ENCODE data around the gene DGUOK.

Gene DGUOK

DNA sequence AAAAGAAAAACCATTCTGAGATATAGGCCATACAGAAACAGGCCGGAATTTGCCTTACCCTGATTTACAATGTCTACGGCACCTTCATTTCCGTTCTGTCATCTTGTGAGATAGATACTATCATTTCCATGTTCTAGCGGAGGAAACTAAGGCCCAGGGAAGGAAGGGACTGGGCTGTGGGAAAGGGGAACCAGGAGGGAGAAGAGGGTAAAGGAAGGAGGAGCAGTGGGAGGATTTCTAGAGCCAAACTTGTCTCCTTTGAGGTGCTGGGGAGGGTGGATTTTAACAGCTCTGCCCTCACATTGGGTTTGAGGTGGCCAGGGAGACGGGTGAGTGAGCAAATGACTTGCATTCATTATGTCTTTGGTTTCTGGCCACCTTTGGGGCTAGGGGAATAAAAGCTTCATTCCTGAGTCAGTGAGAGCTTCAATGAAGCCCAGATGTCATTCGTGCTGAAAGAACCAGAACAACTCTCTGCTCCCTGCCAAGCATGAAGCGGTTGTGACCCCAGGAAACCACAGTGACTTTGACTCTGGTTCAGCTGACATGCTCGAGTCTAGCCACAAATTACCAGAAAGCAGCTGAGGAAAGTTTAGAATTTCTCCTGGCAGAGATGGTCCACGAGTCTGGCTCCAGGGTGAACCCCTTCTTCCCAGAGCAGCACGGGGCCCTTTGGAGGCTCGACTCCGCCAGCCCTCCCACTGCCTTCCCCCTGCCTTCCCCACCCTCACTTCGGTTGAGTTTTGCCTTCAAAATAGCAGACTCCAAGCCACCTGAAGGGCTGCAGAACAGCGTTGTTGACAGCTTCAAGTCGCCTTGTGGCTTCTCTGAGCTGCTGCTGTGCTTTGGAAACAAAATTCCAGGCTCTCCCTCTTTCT lies 30.1 kb upstream of the DGUOK start:
- DNase-seq = no peak
- no peak overlapping the region for H3K9ac ChIP-seq (ENCODE audit: low read length)
- no peak overlapping the region for H3K23ac ChIP-seq (ENCODE audit: low read length)
- H4K5ac ChIP-seq (ENCODE audit: low read length) = no peak overlapping the region
- no peak overlapping the region for H3K4me3 ChIP-seq (ENCODE audit: low read length)
- no peaks in the 10 kb centered on the region for H3K4me1 ChIP-seq (ENCODE audit: control insufficient read depth, low read depth, low read length)
- H3K36me3 ChIP-seq (ENCODE audit: control insufficient read depth, insufficient read depth, low read length) = no peaks in the 10 kb centered on the region
- no peaks in the 10 kb centered on the region for H3K27me3 ChIP-seq (ENCODE audit: insufficient read depth, low read length, poor library complexity)
- WGBS (ENCODE audit: extremely low coverage, insufficient coverage, low lambda C conversion rate) = no CpG with 5 or more reads among the region's 15 CpGs
- no peak overlapping the region for H3K4ac ChIP-seq (ENCODE audit: low read depth, low read length)
- H3K79me2 ChIP-seq (ENCODE audit: control insufficient read depth, insufficient read depth, low read length) = no peaks in the 10 kb centered on the region
- H2AK5ac ChIP-seq (ENCODE audit: low read length) = no peak overlapping the region
- no peak overlapping the region for H2BK5ac ChIP-seq (ENCODE audit: low read length)
- no peaks in the 10 kb centered on the region for H3K79me1 ChIP-seq (ENCODE audit: low read length)
- no peak overlapping the region for H3K4me2 ChIP-seq (ENCODE audit: low read length)
- no peak overlapping the region for H3K56ac ChIP-seq (ENCODE audit: low read length)
- no peak overlapping the region for H3K18ac ChIP-seq (ENCODE audit: low read length)
- no peak overlapping the region for H3K27ac ChIP-seq (ENCODE audit: low read depth, low read length)
- no peak overlapping the region for H4K8ac ChIP-seq (ENCODE audit: low read depth, low read length)
- no peak overlapping the region for H2BK120ac ChIP-seq (ENCODE audit: low read depth, low read length)
- H2BK15ac ChIP-seq (replicated peaks; ENCODE audit: low read depth) = no peak overlapping the region

DNA sequence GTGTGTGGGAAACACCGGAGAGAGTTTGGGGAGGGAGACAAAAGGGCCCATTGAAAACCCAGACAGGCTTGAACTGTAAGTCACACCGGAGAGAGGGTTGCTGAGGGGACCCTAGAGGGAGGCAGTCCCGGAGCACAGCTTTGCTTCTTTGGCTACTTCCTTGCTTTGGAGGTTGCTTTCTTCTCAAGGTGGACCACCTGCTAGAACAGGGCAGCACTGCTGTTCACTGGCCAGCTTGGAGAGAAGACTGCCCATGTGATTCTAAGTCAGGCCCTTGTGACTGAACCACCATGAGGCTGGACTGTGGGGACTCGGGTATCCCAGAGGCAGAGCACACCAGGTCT lies 29.5 kb upstream of the DGUOK start:
- Histone ChIP-seq H3K4me3 (ENCODE audit: low read length) (no peak overlapping the region), H3K36me3 (ENCODE audit: control insufficient read depth, insufficient read depth, low read length) (no peaks in the 10 kb centered on the region), H3K4me1 (ENCODE audit: control insufficient read depth, low read depth, low read length) (no peaks in the 10 kb centered on the region), H2AK5ac (ENCODE audit: low read length) (no peak overlapping the region), H2BK15ac (replicated peaks; ENCODE audit: low read depth) (no peak overlapping the region), H3K79me2 (ENCODE audit: control insufficient read depth, insufficient read depth, low read length) (no peaks in the 10 kb centered on the region), H3K18ac (ENCODE audit: low read length) (no peak overlapping the region), H2BK5ac (ENCODE audit: low read length) (no peak overlapping the region), H3K27ac (ENCODE audit: low read depth, low read length) (no peak overlapping the region), H3K27me3 (ENCODE audit: insufficient read depth, low read length, poor library complexity) (no peaks in the 10 kb centered on the region), H4K8ac (ENCODE audit: low read depth, low read length) (no peak overlapping the region), H4K5ac (ENCODE audit: low read length) (no peak overlapping the region), H2BK120ac (ENCODE audit: low read depth, low read length) (no peak overlapping the region), H3K23ac (ENCODE audit: low read length) (no peak overlapping the region), H3K79me1 (ENCODE audit: low read length) (no peaks in the 10 kb centered on the region), H3K9ac (ENCODE audit: low read length) (no peak overlapping the region), H3K4ac (ENCODE audit: low read depth, low read length) (no peak overlapping the region), H3K4me2 (ENCODE audit: low read length) (no peak overlapping the region), H3K56ac (ENCODE audit: low read length) (no peak overlapping the region)
- DNase-seq = no peak
- no CpG with 5 or more reads among the region's 4 CpGs for WGBS (ENCODE audit: extremely low coverage, insufficient coverage, low lambda C conversion rate)

DNA sequence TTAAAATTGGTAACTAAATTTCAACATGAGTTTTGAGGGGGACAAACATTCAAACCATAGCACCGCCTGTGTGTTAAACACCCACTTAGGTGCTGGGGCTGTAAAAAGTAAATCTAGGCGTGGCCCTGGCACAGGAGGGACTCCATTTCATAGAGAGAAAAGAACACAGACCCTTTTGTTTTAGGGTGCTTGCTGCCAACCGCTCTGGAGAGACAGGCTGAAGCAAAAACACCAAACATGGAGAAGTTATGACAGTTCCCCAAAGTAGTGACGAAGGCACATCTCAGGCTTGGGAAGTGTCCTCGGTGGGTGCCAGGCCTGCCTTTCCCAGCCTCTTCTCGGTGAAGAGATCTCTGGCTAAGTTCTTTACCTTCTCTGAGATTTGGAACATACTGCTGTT lies 28.7 kb upstream of the DGUOK start:
- Histone ChIP-seq H3K23ac (ENCODE audit: low read length) (no peak overlapping the region), H4K5ac (ENCODE audit: low read length) (no peak overlapping the region), H3K4me1 (ENCODE audit: control insufficient read depth, low read depth, low read length) (no peaks in the 10 kb centered on the region), H2AK5ac (ENCODE audit: low read length) (no peak overlapping the region), H4K8ac (ENCODE audit: low read depth, low read length) (no peak overlapping the region), H2BK5ac (ENCODE audit: low read length) (no peak overlapping the region), H3K79me2 (ENCODE audit: control insufficient read depth, insufficient read depth, low read length) (no peaks in the 10 kb centered on the region), H3K18ac (ENCODE audit: low read length) (no peak overlapping the region), H3K27me3 (ENCODE audit: insufficient read depth, low read length, poor library complexity) (no peaks in the 10 kb centered on the region), H2BK15ac (replicated peaks; ENCODE audit: low read depth) (no peak overlapping the region), H3K56ac (ENCODE audit: low read length) (no peak overlapping the region), H3K9ac (ENCODE audit: low read length) (no peak overlapping the region), H3K27ac (ENCODE audit: low read depth, low read length) (no peak overlapping the region), H2BK120ac (ENCODE audit: low read depth, low read length) (no peak overlapping the region), H3K79me1 (ENCODE audit: low read length) (no peaks in the 10 kb centered on the region), H3K36me3 (ENCODE audit: control insufficient read depth, insufficient read depth, low read length) (no peaks in the 10 kb centered on the region), H3K4me2 (ENCODE audit: low read length) (no peak overlapping the region), H3K4ac (ENCODE audit: low read depth, low read length) (no peak overlapping the region), H3K4me3 (ENCODE audit: low read length) (no peak overlapping the region)
- no peak for DNase-seq
- WGBS (ENCODE audit: extremely low coverage, insufficient coverage, low lambda C conversion rate) = no CpG with 5 or more reads among the region's 6 CpGs

DNA sequence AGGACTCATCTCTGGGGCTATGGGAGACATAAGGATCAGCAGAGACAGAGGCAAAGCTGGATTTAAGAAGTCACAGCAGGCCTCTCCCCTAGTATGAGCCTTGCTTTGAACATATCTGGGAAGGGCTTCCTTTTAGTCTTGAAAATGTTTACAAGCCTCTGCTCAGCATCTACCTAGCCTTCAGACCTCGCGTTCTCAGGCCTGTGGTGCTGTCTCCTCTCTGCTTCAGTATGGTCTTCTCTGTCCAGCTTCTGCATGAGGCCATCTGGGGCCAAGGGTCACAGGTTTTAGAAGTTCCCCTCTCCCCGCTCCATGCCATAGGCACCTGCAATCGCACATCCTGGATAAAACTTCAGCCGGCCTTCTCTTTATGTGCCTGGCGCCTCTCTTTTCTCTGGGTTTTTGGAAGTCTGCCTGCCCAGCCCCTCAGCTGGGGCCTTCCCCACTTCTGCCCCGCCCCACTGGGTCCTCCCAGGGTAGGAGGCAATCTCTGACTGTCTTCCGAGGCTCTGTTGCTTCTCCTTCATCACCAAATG lies 26.8 kb upstream of the DGUOK start:
- DNase-seq = no peak
- H3K36me3 ChIP-seq (ENCODE audit: control insufficient read depth, insufficient read depth, low read length) = no peaks in the 10 kb centered on the region
- WGBS (ENCODE audit: extremely low coverage, insufficient coverage, low lambda C conversion rate) = no CpG with 5 or more reads among the region's 8 CpGs

DNA sequence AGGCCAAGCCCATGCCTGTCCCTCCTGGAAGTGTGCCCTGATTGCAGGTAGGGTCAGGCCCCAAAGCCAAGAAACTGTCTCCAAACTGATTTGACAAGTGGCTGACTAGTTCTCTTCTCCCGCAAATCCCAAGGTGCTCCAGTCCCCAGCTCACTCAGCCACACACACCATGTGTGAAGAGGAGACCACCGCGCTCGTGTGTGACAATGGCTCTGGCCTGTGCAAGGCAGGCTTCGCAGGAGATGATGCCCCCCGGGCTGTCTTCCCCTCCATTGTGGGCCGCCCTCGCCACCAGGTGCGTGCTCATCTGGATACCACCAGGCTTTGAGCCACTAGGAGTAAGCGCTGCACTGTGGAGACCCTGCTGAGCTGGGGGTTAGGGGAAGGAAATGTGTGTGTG lies 25.5 kb upstream of the DGUOK start:
- Histone ChIP-seq H4K5ac (ENCODE audit: low read length) (no peak overlapping the region), H3K79me1 (ENCODE audit: low read length) (no peaks in the 10 kb centered on the region), H2BK5ac (ENCODE audit: low read length) (no peak overlapping the region), H2AK5ac (ENCODE audit: low read length) (no peak overlapping the region), H3K56ac (ENCODE audit: low read length) (no peak overlapping the region), H3K9ac (ENCODE audit: low read length) (no peak overlapping the region), H2BK15ac (replicated peaks; ENCODE audit: low read depth) (no peak overlapping the region), H4K8ac (ENCODE audit: low read depth, low read length) (no peak overlapping the region), H3K79me2 (ENCODE audit: control insufficient read depth, insufficient read depth, low read length) (no peaks in the 10 kb centered on the region), H2BK120ac (ENCODE audit: low read depth, low read length) (no peak overlapping the region), H3K4me1 (ENCODE audit: control insufficient read depth, low read depth, low read length) (no peaks in the 10 kb centered on the region), H3K36me3 (ENCODE audit: control insufficient read depth, insufficient read depth, low read length) (no peaks in the 10 kb centered on the region), H3K4me2 (ENCODE audit: low read length) (no peak overlapping the region), H3K27me3 (ENCODE audit: insufficient read depth, low read length, poor library complexity) (no peaks in the 10 kb centered on the region), H3K27ac (ENCODE audit: low read depth, low read length) (no peak overlapping the region), H3K23ac (ENCODE audit: low read length) (no peak overlapping the region), H3K4me3 (ENCODE audit: low read length) (no peak overlapping the region), H3K4ac (ENCODE audit: low read depth, low read length) (no peak overlapping the region), H3K18ac (ENCODE audit: low read length) (no peak overlapping the region)
- WGBS (ENCODE audit: extremely low coverage, insufficient coverage, low lambda C conversion rate) = no CpG with 5 or more reads among the region's 10 CpGs
- DNase-seq = no peak

More for the DNA sequence above, 26.8 kb upstream of the DGUOK start:
- no peak overlapping the region for H3K56ac ChIP-seq (ENCODE audit: low read length)
- no peak overlapping the region for H3K18ac ChIP-seq (ENCODE audit: low read length)
- H2AK5ac ChIP-seq (ENCODE audit: low read length) = no peak overlapping the region
- no peak overlapping the region for H2BK5ac ChIP-seq (ENCODE audit: low read length)
- no peaks in the 10 kb centered on the region for H3K27me3 ChIP-seq (ENCODE audit: insufficient read depth, low read length, poor library complexity)
- H3K23ac ChIP-seq (ENCODE audit: low read length) = no peak overlapping the region
- no peak overlapping the region for H3K27ac ChIP-seq (ENCODE audit: low read depth, low read length)
- H3K4ac ChIP-seq (ENCODE audit: low read depth, low read length) = no peak overlapping the region
- no peaks in the 10 kb centered on the region for H3K79me2 ChIP-seq (ENCODE audit: control insufficient read depth, insufficient read depth, low read length)
- no peak overlapping the region for H4K8ac ChIP-seq (ENCODE audit: low read depth, low read length)
- no peak overlapping the region for H2BK15ac ChIP-seq (replicated peaks; ENCODE audit: low read depth)
- H3K79me1 ChIP-seq (ENCODE audit: low read length) = no peaks in the 10 kb centered on the region
- no peak overlapping the region for H3K9ac ChIP-seq (ENCODE audit: low read length)
- H3K4me1 ChIP-seq (ENCODE audit: control insufficient read depth, low read depth, low read length) = no peaks in the 10 kb centered on the region
- no peak overlapping the region for H4K5ac ChIP-seq (ENCODE audit: low read length)
- H3K4me3 ChIP-seq (ENCODE audit: low read length) = no peak overlapping the region
- no peak overlapping the region for H3K4me2 ChIP-seq (ENCODE audit: low read length)
- no peak overlapping the region for H2BK120ac ChIP-seq (ENCODE audit: low read depth, low read length)

DNA sequence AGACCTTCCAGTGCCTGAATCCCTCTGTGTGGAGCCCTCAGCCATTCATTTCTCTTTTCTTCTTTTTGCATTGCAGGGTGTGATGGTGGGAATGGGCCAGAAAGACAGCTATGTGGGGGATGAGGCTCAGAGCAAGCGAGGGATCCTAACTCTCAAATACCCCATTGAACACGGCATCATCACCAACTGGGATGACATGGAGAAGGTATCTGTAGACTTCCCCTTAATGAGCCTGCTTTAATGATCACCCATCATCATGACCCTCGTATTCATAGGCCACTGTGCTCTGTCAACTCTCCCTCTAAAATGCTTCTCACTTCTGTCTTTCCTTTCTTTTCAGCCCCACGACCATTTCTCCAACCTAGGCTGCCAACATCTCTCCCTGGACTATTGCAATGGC lies 24.4 kb upstream of the DGUOK start:
- DNase-seq = no peak
- no peak overlapping the region for H3K4me2 ChIP-seq (ENCODE audit: low read length)

More for the DNA sequence above, 24.4 kb upstream of the DGUOK start:
- Histone ChIP-seq H3K36me3 (ENCODE audit: control insufficient read depth, insufficient read depth, low read length) (no peaks in the 10 kb centered on the region), H3K79me2 (ENCODE audit: control insufficient read depth, insufficient read depth, low read length) (no peaks in the 10 kb centered on the region), H3K56ac (ENCODE audit: low read length) (no peak overlapping the region), H2AK5ac (ENCODE audit: low read length) (no peak overlapping the region), H4K5ac (ENCODE audit: low read length) (no peak overlapping the region), H3K27ac (ENCODE audit: low read depth, low read length) (no peak overlapping the region), H3K9ac (ENCODE audit: low read length) (no peak overlapping the region), H3K23ac (ENCODE audit: low read length) (no peak overlapping the region), H3K18ac (ENCODE audit: low read length) (no peak overlapping the region), H2BK120ac (ENCODE audit: low read depth, low read length) (no peak overlapping the region), H3K4me1 (ENCODE audit: control insufficient read depth, low read depth, low read length) (no peaks in the 10 kb centered on the region), H2BK5ac (ENCODE audit: low read length) (no peak overlapping the region), H3K4ac (ENCODE audit: low read depth, low read length) (no peak overlapping the region), H2BK15ac (replicated peaks; ENCODE audit: low read depth) (no peak overlapping the region), H4K8ac (ENCODE audit: low read depth, low read length) (no peak overlapping the region), H3K27me3 (ENCODE audit: insufficient read depth, low read length, poor library complexity) (no peaks in the 10 kb centered on the region), H3K4me3 (ENCODE audit: low read length) (no peak overlapping the region), H3K79me1 (ENCODE audit: low read length) (no peaks in the 10 kb centered on the region)
- no CpG with 5 or more reads among the region's 4 CpGs for WGBS (ENCODE audit: extremely low coverage, insufficient coverage, low lambda C conversion rate)
